PC-3 (cell line): ENCODE measurements around the gene COL25A1.

Experiments
- EZH2 ChIP-seq: fragments of 300-600 bp; sonication (generic); IDR thresholded peaks from one replicate; pipeline ENCODE4 v1.6.1; 2017; ENCODE audit warnings: antibody characterized with exemption, mild to moderate bottlenecking, low read length; ENCODE audit not compliant: unreplicated experiment
- TF ChIP-seq, protein P1 (sequence below): fragments of 300-600 bp; sonication (generic); conservative IDR thresholded peaks from 2 replicates; pipeline ENCODE4 v1.5.1; 2017; ENCODE audit warnings: antibody characterized with exemption, low read depth, mild to moderate bottlenecking, low read length

DNA sequence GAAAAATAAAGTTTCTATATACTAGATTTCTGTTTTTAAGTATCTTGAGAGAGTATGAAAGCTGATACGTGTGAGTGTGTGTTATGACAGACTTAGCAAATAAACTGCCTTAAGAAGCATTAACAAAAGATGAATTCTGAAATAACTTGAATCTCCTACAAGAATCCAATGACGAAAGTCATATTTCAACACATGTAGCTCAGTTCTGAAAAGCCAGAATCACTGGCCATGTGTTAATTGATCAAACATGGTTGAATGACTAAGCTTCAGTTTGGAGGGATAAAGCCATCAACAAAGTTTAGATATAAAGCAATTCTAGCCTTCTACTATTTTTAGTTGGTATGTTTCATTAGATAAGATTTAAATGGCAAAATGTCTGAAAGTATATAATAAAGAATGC is 451.1 kb downstream of the COL25A1 start:
- TF ChIP-seq, protein P1, sequence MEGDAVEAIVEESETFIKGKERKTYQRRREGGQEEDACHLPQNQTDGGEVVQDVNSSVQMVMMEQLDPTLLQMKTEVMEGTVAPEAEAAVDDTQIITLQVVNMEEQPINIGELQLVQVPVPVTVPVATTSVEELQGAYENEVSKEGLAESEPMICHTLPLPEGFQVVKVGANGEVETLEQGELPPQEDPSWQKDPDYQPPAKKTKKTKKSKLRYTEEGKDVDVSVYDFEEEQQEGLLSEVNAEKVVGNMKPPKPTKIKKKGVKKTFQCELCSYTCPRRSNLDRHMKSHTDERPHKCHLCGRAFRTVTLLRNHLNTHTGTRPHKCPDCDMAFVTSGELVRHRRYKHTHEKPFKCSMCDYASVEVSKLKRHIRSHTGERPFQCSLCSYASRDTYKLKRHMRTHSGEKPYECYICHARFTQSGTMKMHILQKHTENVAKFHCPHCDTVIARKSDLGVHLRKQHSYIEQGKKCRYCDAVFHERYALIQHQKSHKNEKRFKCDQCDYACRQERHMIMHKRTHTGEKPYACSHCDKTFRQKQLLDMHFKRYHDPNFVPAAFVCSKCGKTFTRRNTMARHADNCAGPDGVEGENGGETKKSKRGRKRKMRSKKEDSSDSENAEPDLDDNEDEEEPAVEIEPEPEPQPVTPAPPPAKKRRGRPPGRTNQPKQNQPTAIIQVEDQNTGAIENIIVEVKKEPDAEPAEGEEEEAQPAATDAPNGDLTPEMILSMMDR: no peak
- TF ChIP-seq EZH2: no peak
